ENCODE measurements around the gene ENDOU. TPM values are rescaled to one million over a fixed set of nuclear protein-coding genes. Genes with fewer than 3 reads are reported as not detected.

Gene ENDOU
- total RNA-seq, 1 donor from 2014 or later = not detected

DNA sequence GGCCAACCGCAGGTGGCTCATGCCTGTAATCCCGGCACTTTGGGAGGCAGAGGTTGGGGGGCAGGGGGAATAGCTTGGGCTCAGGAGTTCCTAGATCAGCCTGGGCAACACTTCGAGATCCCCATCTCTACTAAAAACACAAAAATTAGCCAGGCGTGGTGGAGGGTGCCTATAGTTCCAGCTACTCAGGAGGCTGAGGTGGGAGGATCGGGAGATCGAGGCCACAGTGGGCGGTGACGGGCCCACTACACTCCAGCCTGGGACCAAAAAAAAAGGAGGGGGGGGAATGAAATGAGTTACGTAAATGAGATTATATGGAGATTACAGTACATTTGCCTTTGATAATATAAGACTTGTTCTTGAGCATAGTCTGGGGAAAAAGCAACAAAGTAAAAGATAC lies 20.6 kb downstream of the ENDOU start:
- Mint-ChIP-seq H3K9me3 (ENCODE audit: unreplicated experiment) (no peaks in the 10 kb centered on the region), H3K27me3 (ENCODE audit: low read depth, unreplicated experiment) (no peaks in the 10 kb centered on the region), H3K36me3 (ENCODE audit: low read depth, unreplicated experiment) (peaks cover 3% of the 10 kb centered on the region), H3K27ac (ENCODE audit: unreplicated experiment) (no peak overlapping the region), H3K4me1 (ENCODE audit: low read depth, unreplicated experiment) (peaks cover 7% of the 10 kb centered on the region), H3K4me3 (ENCODE audit: unreplicated experiment) (peak overlapping the region; percentile 91)
- no peak overlapping the region for H2AFZ ChIP-seq (ENCODE audit: low read depth, low read length)
- peak overlapping the region; percentile 89 for H3K4me2 ChIP-seq (ENCODE audit: low read length)
- peaks cover 28% of the 10 kb centered on the region for H4K20me1 ChIP-seq (ENCODE audit: insufficient read depth, low read length)
- FAIRE-seq (no peak), DNase-seq (ENCODE audit: low read depth) (no peak)
- no peaks in the 10 kb centered on the region for H3K9me3 ChIP-seq (ENCODE audit: insufficient read depth, low read depth, low read length)
- peak overlapping the region; percentile 80 for H3K27ac ChIP-seq (ENCODE audit: low read depth, low read length)
- H3K36me3 ChIP-seq (ENCODE audit: insufficient read depth, low read length) = peaks cover 6% of the 10 kb centered on the region
- H3K4me1 ChIP-seq (ENCODE audit: insufficient read depth, low read length) = peaks cover 3% of the 10 kb centered on the region
- H3K9ac ChIP-seq (ENCODE audit: low read length) = peak overlapping the region; percentile 82
- H3K79me2 ChIP-seq (ENCODE audit: insufficient read depth, low read length) = peaks cover 50% of the 10 kb centered on the region
- no peaks in the 10 kb centered on the region for H3K27me3 ChIP-seq (ENCODE audit: insufficient read depth, low read length)
- peak overlapping the region; percentile 92 for H3K4me3 ChIP-seq (ENCODE audit: insufficient read depth, low read depth, low read length)
- TF ChIP-seq EZH2 (IDR thresholded peaks at IDR 0.05; ENCODE audit: insufficient read depth, low read length) = no peak
- TF ChIP-seq, protein P1, sequence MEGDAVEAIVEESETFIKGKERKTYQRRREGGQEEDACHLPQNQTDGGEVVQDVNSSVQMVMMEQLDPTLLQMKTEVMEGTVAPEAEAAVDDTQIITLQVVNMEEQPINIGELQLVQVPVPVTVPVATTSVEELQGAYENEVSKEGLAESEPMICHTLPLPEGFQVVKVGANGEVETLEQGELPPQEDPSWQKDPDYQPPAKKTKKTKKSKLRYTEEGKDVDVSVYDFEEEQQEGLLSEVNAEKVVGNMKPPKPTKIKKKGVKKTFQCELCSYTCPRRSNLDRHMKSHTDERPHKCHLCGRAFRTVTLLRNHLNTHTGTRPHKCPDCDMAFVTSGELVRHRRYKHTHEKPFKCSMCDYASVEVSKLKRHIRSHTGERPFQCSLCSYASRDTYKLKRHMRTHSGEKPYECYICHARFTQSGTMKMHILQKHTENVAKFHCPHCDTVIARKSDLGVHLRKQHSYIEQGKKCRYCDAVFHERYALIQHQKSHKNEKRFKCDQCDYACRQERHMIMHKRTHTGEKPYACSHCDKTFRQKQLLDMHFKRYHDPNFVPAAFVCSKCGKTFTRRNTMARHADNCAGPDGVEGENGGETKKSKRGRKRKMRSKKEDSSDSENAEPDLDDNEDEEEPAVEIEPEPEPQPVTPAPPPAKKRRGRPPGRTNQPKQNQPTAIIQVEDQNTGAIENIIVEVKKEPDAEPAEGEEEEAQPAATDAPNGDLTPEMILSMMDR (IDR thresholded peaks at IDR 0.05; ENCODE audit: insufficient read depth, low read depth, low read length) = no peak

DNA sequence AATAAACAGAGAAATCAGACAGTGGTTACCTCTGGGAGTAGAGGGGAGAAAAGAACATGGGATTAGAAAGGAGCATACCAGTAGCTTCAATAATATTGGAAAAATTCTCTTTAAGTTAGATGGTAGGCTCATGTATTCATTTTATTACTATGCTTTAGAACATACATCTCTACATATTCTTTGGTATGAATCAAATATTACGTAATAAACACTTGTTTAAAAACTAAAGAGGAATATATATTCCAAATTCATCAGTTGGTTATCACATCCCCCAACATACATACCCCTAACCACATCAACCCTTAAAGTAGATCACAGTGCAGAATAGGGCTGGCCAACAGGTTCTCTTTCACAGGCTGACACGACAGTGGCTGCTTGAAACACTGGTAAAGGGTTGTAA lies 25.0 kb downstream of the ENDOU start:
- peaks cover 5% of the 10 kb centered on the region for H3K36me3 Mint-ChIP-seq (ENCODE audit: low read depth, unreplicated experiment)
- FAIRE-seq = no peak

DNA sequence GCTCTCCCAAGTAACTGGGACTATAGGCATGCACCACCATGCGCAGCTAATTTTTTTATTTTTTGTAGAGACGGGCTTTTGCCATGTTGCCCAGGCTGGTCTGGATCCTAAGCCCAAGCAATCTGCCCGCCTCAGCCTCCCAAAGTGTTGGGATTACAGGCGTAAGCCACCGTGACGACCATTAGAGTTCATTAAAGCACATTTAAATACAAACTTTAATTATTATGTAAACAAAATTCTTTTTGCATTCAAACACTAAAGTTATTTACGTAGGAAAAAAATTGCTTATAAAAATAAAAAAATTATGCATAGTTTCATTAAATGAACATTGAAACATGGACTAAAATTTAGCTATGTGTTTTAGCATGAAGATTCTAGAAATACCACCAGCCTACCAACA lies 26.7 kb downstream of the ENDOU start:
- H3K36me3 ChIP-seq (ENCODE audit: insufficient read depth, low read length) = peaks cover 8% of the 10 kb centered on the region
- Mint-ChIP-seq H3K9me3 (ENCODE audit: unreplicated experiment) (no peaks in the 10 kb centered on the region), H3K27ac (ENCODE audit: unreplicated experiment) (no peak overlapping the region), H3K4me1 (ENCODE audit: low read depth, unreplicated experiment) (peaks cover 3% of the 10 kb centered on the region), H3K4me3 (ENCODE audit: unreplicated experiment) (no peak overlapping the region), H3K36me3 (ENCODE audit: low read depth, unreplicated experiment) (peaks cover 8% of the 10 kb centered on the region), H3K27me3 (ENCODE audit: low read depth, unreplicated experiment) (no peaks in the 10 kb centered on the region)
- DNase-seq (ENCODE audit: low read depth) (no peak), FAIRE-seq (no peak)
- no peak for TF ChIP-seq EZH2 (IDR thresholded peaks at IDR 0.05; ENCODE audit: insufficient read depth, low read length)
- TF ChIP-seq, protein P1 (IDR thresholded peaks at IDR 0.05; ENCODE audit: insufficient read depth, low read depth, low read length) = no peak
- no peaks in the 10 kb centered on the region for H3K27me3 ChIP-seq (ENCODE audit: insufficient read depth, low read length)
- no peak overlapping the region for H3K9ac ChIP-seq (ENCODE audit: low read length)
- peaks cover 25% of the 10 kb centered on the region for H3K79me2 ChIP-seq (ENCODE audit: insufficient read depth, low read length)
- H2AFZ ChIP-seq (ENCODE audit: low read depth, low read length) = no peak overlapping the region
- H4K20me1 ChIP-seq (ENCODE audit: insufficient read depth, low read length) = peaks cover 15% of the 10 kb centered on the region
- H3K4me3 ChIP-seq (ENCODE audit: insufficient read depth, low read depth, low read length) = no peak overlapping the region
- H3K4me2 ChIP-seq (ENCODE audit: low read length) = no peak overlapping the region
- no peaks in the 10 kb centered on the region for H3K4me1 ChIP-seq (ENCODE audit: insufficient read depth, low read length)
- no peak overlapping the region for H3K27ac ChIP-seq (ENCODE audit: low read depth, low read length)
- no peaks in the 10 kb centered on the region for H3K9me3 ChIP-seq (ENCODE audit: insufficient read depth, low read depth, low read length)

More for the DNA sequence above, 25.0 kb downstream of the ENDOU start:
- Histone ChIP-seq H3K4me3 (ENCODE audit: insufficient read depth, low read depth, low read length) (no peak overlapping the region), H3K9ac (ENCODE audit: low read length) (no peak overlapping the region), H3K79me2 (ENCODE audit: insufficient read depth, low read length) (peaks cover 40% of the 10 kb centered on the region), H3K27me3 (ENCODE audit: insufficient read depth, low read length) (no peaks in the 10 kb centered on the region), H3K4me1 (ENCODE audit: insufficient read depth, low read length) (peaks cover 3% of the 10 kb centered on the region), H2AFZ (ENCODE audit: low read depth, low read length) (no peak overlapping the region), H4K20me1 (ENCODE audit: insufficient read depth, low read length) (peaks cover 27% of the 10 kb centered on the region), H3K27ac (ENCODE audit: low read depth, low read length) (no peak overlapping the region), H3K9me3 (ENCODE audit: insufficient read depth, low read depth, low read length) (no peaks in the 10 kb centered on the region), H3K4me2 (ENCODE audit: low read length) (no peak overlapping the region), H3K36me3 (ENCODE audit: insufficient read depth, low read length) (peaks cover 8% of the 10 kb centered on the region)
- Mint-ChIP-seq H3K9me3 (ENCODE audit: unreplicated experiment) (no peaks in the 10 kb centered on the region), H3K27ac (ENCODE audit: unreplicated experiment) (no peak overlapping the region), H3K27me3 (ENCODE audit: low read depth, unreplicated experiment) (no peaks in the 10 kb centered on the region), H3K4me1 (ENCODE audit: low read depth, unreplicated experiment) (peaks cover 4% of the 10 kb centered on the region), H3K4me3 (ENCODE audit: unreplicated experiment) (no peak overlapping the region)
- no peak for DNase-seq (ENCODE audit: low read depth)
- TF ChIP-seq, protein P1 (IDR thresholded peaks at IDR 0.05; ENCODE audit: insufficient read depth, low read depth, low read length) = no peak
- TF ChIP-seq EZH2 (IDR thresholded peaks at IDR 0.05; ENCODE audit: insufficient read depth, low read length) = no peak

Data from astrocyte (in vitro differentiated cells and primary cell).